Activated CD4-positive, alpha-beta T cell treated with anti-CD3 and anti-CD28 coated beads, Interleukin-2, amount 50 U/mL, for 48 hours (primary cell): Measurements from ENCODE around the gene GCSAM.

Source experiments
- DNase-seq, 2 experiments: peaks; one replicate each; pipeline ENCODE4 v3.0.0-alpha.2; 2020

GCSAM gene

DNA sequence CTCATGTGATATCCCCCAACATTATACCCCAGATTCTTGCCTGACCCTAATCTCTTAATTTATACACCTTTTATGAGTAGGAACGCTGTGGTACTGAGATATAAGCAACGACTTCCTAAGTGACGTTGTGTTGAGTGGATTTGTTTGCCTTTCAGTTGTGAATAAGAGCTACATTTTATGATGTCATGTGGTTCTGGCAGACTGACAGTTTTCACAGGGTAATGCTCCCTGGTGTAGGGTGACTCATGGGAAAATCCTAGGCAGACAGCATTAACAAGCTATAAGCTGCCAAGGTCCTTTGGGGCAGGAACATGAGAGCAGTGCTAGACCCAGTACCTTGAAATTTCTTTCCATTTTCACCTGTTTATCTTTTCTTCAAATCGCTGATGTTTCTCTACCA is 35.7 kb downstream of the GCSAM start:
- peak in 1 of 2 experiments; percentile 30 for DNase-seq

DNA sequence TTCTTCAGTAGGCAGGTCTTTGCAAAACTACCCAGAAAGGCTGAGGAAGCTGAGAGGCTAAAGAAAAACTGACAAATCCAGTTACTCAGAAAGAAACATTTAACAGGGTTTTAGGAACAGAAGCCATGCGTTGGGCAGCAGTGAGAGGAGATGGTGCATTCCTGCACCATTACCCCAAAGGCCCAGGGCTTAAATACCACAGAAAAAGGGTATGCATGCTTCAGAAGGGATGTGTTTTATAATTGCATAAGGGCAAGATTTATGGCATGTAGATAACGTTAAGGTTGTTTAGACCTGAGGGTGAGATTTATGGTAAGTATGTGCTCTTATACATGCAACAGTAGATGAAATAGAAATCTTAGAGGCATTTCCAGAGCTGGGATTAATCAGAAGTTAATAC is 36.9 kb downstream of the GCSAM start:
- no peak for DNase-seq

DNA sequence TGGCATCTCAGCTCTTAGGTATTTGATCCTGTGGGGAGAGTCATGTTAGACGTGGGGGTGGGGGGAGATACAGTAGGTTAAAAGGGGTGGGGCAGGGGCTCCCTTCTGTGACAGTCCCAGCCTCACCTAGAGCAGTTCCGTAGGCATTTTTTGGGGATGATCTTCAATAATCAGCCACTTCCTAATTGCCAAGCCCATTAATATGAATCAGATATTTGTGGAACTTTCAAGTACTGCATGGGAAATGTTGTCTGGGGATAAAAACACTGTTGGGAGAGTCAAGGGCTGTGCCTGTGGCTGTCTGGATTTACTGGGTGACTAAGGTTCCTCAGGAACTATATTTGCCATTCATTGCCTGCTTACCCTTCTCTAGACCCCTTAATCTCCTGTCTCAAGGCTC is 37.3 kb downstream of the GCSAM start:
- DNase-seq = no peak

DNA sequence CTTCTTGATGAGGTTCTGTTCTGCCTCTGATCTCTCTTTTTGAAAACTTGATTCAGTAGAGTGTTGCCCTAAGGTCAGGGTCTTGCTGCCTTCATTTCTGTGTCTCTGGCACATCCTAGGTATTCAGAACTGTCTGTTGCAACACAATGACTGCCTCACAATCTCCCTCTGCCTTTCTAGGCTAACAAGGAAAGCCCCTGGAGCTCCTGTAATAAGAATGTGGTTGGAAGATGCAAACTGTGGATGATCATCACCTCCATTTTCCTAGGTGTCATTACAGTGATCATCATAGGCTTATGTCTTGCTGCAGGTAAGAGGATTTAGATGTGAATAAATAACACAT is 39.9 kb downstream of the GCSAM start:
- no peak for DNase-seq

DNA sequence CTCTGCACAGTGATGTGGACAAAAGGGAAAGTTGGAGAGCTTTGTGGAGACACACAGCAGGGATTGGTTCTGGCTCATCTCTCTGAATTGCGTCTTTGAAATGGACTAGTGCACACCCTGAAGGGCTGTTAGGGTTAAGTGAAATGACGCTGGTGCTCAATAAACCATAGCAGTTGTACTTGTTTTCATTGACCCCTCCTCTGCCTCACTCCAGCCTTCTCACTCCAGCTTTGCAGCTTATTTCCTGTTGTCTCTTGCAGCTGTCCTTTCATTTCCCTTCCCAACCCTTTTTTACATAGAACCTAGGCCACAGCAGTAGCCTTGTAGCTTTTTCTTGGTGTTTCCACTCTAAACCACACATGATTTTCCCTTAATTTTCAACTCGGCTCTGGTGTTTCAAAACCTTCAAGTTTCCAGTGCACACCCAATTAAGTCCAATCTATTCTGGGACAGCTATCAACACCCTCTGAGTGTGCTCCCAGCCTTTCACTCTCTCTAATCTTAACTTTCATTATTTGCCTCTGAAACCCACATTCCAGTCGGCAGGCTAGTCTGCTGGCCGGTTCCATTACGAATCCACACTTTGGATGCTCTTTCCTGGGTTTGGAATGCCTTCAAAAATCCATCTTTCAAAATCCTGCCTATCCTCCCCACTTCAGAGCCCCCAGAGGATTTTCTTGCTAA is 40.4 kb downstream of the GCSAM start:
- DNase-seq = no peak

DNA sequence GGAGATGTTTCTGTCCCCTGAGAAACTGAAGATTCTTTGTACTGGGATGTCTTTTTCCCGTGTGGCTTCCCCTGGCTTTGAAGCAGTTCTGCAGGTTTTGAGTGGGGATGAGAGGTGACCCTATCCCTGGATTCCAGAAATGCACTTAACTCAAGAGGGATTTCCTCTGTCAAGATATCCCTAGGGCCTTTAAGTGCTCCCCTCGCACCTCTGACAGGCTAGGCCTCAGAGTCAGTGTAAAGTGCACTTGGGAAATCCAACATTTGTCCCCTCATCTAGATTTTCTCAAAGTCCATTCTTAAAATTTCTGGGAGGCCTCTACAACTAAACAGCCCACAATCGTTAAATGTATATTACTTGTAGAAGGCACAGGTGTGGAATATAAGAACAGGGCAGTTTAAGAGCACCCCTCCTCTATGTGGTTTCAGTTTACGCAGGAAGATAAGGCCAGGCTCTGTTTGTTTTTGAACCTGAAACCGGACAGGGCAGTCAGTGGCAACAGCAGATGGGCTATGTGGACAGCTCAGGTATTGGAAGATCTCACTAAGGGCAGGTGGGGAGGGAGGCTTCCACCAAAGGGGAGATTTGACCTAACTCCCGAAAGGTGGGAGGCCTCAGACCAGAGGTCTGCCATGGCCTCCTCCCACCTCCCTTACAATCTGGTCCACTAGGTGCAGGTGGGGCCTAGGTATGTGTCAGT is 42.0 kb downstream of the GCSAM start:
- no peak for DNase-seq

DNA sequence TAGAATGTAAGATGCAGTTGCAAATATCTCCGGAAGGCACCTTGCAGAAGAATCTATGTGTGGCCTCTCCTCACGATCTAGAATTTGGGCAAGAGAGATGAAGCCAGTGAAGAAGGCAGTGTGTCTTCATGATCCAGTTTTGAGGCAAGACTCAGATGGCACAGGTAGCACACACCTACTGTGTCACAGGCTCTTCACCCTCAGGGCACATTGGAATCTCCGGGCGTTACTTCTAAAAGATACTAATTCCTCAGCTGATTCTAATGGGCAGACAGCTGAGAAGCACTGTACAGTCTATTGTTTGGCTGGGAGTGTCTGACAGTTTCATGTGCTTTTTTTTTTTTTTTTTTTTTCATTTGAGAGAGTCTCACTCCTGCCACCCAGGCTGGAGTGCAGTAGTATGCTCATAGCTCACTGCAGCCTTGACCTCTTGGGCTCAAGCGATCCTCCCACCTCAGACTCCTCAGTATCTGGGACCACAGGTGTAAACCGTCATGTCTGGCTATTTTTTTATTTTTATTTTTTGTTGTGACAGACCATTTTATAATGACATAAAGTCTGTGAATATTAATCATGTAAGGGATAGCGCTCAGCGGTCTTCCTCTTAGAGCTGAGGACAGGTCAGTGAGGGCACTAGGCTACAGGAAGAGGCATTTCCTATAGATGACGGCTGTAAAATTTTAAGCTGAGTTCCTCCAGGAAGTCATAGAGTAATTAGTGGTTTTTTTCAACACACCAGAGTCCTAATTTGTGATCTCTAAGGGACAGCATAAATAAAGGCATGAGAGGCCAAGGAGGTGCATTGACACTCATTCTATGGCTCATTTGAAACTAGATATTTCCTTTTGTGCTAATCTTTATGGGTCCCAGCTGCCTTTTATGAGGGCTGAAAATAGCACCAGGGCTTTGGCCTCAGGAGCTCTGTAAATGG is 42.8 kb downstream of the GCSAM start:
- DNase-seq = no peak

DNA sequence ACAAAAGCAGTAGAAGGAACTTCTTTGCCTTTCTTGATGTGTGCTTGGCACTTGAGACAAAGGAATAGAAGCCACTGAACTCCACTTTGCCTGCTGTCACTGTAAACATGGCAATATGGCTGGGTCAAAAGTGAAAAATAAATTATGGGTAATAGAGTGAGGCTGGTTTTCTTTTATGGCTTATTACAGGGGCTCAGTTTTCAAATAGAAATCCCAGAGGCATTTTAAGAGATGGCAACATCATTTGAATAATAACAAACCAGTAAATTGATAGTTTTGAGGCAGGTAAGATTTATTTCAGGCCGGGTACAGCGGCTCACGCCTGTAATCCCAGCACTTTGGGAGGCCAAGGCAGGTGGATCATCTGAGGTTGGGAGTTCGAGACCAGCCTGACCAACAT is 44.1 kb downstream of the GCSAM start:
- no peak for DNase-seq

DNA sequence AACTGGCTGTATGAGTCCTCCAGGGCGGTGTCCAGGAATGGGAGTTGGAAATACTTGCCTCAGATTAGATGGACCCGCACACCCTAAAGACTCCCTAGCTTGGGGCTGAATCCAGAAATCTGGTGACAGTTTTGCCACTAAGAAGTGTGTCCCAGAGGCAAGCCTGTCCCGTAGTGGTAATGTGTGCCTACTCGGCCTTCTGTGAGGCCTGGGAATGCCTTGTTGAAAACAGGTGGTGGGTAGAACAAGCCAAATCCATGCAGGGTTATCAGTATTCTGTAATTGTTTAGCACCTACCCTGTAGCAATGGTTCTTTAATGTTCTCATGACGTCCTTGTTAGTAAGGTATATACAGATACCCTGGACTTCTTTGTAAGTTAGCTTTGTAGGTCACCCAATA is 45.3 kb downstream of the GCSAM start:
- no peak for DNase-seq

DNA sequence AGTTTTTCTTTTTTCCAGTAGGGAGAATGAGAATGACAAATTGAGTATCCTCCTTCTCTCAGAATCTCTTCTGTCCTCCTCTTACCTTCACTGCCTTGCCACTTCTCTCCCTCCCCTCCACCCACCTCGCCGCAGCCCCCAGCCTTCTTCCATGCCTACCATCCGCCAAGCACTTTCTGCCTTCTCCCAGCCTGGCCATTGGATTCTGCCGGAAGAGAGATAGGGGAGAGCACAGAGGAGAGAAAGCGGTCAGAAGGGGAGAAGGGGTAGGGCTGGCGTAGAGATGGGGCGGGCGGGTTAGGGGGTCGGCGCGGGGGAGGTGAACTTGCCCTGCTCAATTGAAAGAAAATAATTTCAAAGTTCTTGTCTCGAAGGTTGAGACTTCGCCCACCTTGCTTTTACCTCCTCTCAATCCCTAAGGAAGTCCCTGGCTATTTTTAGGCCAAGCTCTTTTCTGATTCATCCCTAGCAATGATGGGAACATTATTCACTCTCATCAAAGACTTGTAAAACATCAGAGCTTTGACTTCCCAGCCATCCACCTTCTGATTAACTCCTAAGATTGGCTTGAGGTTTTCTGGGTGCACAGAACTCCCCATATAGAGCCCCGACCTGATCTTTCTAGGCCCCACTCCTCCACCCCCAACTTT is 46.0 kb downstream of the GCSAM start:
- no peak for DNase-seq

DNA sequence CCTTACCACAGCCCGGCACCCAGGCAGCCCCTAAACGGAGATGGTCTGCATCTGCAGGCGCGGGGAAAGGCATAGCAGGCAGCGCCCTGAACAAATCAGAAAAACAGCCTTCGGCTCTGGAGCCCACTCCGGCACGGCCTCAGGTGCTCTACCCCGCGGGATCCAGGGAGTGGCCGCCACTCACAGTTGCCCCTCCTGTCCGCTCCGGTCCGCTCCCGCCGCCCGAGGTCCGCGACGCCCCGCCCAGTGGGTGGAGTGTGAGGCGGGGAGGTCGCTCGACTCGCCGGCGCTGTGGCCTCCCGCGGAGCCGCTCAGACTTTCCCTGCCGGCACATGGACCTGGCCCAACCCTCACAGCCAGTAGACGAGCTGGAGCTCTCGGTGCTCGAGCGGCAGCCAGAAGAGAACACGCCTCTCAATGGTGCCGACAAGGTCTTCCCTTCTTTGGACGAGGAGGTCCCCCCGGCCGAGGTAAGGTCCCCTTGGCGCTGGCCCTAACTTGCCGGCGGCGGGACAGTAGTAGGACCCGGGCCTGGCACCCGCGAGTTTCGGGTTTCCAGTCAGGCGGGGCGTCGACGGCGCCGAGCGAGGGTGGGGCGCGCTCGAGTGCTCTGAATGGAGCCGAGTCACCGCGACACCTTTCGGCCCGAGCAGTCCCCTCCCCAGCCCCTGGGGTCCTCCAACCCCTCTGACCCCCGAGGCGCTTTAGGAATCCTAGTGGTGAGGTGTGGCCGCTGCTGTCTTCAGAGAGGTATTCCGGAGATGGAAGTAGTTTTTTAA is 46.8 kb downstream of the GCSAM start, which contains the start of gene C3orf52:
Gene C3orf52 (plus strand): TSS at position 314 of the 779 bp plus-strand sequence. CDS start 19 bp downstream, at position 333.
- peak; percentile 68 to 76 for DNase-seq

DNA sequence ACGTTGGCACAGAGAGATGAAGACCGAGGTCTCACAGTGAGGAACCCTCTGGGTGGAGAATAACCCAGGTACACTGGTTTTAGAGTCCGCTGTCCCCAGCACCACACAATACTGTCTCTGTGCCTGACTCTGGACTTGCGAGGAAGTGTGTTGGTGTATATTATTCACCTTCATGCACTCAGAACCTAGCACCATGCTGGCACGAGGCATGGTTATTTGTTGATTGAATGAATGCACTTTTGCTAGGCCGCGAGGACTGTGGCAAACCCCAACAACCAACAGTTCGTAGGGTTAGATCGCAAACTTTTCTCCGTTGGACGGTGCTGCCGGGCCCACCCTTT is 47.3 kb downstream of the GCSAM start:
- no peak for DNase-seq

DNA sequence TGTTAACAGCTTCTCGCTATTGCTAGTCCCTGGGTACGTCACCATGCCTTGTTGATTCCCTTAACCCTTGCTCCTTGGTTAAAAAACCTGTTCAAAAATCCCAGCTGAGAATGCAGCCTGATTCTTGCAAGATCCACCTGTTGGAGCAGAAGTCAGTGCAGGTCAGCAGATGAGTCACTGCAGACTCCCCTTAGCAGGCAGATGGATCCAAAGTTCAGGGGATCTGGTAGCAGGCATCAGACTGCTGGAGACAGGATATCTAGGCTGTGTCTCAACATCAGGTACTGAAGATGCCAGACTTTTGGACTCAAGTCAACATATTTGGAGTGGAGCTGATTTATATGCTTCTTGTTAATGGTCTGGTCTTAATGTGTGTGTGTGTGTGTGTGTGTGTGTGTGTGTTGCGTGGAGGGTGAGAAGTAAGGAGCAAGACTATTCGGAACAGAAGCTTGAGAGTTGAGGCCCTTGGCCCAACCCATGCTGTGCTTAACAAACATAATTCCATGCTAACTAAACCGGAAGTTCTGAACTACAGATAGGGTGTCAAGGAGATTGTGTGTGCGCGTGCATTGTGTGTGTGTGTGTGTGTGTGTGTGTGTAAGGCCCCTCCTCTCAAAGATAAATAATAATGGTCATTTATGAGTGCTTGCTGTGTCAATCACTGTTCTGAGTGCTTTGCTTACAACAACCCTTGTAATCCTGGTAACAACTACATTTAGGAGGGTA is 47.9 kb downstream of the GCSAM start:
- DNase-seq = no peak

DNA sequence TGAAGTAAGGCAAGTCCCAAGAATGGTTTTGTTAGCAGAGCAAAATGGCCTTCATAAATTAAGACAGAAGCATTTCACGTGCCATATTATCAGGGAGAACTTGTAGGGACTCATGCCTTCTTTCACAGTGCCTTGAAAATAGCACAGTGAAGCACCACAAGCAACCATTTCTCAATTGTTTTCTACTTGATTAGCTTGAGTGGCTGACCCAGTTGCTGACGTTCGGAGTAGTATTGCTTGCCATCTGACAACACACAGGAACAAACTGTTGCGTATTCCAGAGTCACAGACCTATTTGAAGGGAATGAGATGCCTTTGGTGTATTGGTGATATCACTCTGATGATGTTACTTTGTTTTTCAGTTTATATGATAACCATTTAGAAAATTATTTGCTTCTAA is 49.8 kb downstream of the GCSAM start:
- no peak for DNase-seq

DNA sequence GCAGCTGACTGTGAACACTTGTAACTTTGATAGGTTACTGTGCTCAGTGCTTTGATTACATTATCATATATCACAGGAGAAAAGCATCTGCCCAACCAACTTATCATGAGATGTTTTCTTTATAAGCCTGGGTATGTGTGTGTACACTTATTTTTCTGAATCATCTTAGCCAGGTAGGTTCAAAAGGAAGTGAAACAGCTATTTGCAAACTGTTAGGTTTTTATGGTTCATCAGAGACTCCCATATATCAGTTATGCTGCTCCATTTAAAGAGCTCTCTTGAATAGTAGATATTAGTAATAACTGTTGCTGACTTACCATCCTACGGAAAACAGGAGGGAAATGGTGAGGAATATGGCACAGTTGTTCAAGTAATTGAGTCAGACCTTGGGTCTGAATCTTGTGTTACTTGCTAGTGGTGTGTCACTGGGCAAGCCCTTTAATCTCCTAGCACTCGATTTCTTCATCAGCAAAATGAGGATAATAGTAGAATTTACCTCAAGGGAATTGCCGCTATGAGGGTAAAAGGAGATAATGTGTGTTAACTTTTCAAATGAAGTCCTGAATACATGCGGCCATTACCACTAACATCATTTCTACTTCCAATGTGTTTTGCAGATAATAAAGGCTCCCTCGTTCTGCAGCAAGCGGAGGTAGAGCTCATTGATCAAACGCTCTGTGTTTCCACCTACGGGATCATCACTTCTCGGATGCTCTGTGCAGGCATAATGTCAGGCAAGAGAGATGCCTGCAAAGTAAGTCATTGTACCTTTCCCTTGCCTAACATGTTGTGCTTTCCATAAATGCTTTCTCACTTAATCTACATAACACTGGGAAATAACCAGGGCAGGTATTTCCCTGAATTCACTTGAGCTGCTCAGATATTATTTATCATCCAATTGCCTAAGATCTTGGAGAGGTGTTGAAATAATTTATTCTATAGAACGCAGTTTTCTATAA is 54.6 kb downstream of the GCSAM start:
- no peak for DNase-seq

DNA sequence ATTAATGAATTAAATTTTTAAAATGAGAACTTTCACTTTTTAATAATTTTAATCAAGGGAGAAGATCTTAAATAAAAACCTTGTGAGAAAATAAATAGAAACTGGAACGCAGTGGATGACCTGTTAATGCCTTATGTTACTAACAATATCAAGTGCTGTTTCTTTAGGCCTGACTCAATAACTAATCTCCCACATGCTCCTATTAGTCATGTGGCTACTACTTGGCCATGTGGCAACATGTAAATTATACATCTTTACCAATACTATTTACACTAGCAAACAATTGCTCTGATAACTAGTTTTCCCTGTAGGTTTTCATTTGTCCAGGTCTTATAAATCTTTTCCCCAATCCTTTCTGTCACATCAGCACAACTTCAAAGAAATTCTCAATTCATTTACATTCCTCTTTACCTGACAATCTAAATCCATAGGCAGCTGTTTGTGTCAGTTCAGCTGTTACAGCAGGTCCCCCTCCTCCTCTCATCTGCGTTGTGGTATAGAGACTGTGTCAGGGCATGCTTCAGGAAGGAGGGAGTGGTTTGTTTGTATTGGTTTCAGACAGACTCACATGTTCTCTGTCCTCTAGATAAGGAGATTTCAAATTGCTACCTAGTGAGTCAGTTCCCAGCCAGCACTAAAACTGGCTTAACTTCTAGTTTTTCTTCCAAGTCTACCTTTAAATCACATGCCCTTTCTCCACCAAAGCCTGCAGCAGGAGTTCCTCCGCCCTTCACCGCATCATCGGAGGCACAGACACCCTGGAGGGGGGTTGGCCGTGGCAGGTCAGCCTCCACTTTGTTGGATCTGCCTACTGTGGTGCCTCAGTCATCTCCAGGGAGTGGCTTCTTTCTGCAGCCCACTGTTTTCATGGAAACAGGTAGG is 58.2 kb downstream of the GCSAM start:
- peak; percentile 18 to 19 for DNase-seq

DNA sequence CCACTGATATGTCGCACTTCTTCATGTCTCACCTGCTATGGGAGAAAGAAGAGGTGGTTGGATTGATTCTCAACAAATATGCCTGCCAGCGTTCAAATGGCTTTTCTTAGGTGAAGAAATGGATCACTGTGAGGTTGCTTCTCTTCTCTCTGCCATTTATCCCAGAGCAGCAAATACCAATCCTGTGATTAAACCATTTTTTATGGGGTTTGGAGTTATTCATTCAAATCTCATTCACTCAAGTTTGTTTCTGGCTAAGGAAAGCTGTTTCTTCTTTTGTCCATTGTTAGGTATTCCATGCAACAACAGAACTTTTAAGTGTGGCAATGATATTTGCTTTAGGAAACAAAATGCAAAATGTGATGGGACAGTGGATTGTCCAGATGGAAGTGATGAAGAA is 59.0 kb downstream of the GCSAM start:
- no peak for DNase-seq

DNA sequence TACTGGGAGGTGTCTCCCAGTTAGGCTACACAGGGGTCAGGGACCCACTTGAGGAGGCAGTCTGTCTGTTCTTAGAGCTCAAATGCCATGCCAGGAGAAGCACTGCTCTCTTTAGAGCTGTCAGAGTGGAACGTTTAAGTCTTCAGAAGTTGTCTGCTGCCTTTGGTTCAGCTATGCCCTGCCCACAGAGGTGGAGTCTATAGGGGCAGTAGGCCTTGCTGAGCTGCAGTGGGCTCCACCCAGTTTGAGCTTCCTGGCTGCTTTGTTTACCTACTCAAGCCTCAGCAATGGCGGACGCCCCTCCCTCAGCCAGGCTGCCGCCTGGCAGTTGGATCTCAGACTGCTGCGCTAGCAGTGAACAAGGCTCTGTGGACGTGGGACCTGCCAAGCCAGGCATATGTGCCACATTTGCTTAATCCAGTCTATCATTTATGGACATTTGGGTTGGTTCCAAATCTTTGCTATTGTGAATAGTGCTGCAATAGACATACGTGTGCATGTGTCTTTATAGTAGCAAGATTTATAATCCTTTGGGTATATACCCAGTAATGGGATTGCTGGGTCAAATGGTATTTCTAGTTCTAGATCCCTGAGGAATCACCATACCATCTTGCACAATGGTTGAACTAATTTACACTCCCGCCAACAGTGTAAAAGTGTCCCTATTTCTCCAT is 60.5 kb downstream of the GCSAM start:
- peak; percentile 59 to 72 for DNase-seq
